HG03060 (cell line): Measurements from ENCODE around the gene ECT2L.

Experiments
- ATAC-seq: cut with Tn5 transposase; IDR thresholded peaks from one replicate; pipeline ENCODE4 v1.9.1; 2021; ENCODE audit warnings: low read depth, moderate number of reproducible peaks; ENCODE audit not compliant: unreplicated experiment

ECT2L gene

DNA sequence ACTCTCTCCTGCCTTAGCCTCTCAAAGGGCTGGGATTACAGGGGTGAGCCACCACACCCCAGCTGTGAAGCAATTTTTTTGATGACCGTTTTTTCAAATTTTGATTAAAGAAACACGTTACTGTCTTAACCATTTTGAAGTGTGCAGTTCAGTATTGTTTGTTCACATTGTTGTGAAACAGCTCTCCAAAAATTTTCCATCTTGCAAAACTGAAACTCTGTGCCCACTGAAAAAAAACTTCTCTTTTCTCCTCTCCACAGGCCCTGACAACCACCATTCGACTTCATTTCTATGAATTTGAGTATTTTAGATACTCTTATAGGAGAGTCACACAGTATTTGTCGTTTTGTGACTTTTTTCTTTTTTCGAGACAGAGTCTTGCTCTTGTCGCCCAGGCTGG lies 53.9 kb downstream of the ECT2L start:
- ATAC-seq: no peak

DNA sequence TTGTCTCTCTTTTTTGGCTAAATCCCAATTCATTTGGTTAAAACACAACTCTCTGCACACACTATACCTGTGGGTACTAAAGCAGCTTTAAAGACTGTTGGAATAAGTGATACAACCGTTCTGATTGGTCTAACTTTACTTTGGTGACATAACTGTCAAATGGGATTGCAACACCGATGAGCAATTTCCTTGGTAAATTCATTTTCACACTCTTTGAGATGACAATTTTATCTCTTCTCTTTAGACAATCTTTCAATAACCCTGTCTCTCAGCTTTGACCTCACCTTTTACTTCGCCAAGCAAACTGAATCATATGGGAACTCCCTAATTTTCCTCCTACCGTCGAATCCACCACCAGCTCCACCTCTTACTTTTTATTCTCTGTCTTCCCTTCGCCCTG lies 60.8 kb downstream of the ECT2L start:
- ATAC-seq: no peak

DNA sequence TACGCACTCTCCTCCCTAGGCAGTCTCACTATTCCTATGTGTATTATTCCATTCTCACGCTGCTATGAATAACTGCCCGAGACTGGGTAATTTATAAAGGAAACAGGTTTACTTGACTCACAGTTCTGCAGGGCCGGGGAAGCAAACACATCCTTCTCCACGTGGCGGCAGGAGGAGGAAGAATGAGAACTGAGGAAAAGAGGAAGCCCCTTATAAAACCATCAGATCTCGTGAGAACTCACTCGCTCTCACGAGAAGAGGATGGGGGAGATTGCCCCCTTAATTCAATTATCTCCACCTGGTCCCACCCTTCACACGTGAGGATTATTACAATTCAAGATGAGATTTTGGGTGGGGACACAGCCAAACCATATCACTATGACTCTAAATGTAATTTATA lies 61.9 kb downstream of the ECT2L start:
- ATAC-seq: no peak

DNA sequence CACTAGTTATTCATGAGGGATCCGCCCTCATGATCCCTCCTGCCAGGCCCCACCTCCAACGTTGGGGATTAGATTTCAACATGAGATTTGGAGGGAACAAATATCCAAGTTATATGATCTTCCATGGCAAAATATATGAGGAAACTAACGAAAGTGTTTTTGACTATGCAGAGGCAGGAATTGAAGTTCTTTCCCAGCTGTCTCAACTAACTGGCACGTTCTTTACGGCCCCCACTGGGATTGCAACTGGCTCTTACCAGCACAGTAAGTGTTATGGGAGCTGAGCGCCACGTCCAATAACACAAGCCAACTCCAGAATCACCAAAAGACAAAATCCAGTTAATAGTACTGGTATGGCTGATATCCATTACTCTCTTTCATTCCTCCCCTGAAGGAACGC lies 66.6 kb downstream of the ECT2L start:
- ATAC-seq: no peak

DNA sequence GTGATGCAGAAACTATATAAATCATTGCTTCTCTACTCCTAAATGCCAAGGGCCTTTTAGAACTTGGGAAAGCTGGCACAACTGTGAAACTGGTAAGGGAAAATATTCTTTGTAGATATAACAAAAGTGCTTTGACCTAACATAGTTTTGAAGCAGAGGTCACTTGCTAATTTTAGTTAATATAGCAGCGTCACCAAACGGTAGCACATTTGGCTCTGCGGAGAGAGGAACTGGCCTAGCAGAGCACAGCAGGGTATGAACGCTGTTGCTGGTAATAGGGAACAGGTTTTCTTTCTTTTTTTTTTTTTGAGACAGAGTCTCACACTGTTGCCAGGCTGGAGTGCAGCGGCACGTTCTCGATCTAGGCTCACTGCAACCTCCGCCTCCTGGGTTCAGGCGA lies 67.4 kb downstream of the ECT2L start:
- ATAC-seq: no peak

DNA sequence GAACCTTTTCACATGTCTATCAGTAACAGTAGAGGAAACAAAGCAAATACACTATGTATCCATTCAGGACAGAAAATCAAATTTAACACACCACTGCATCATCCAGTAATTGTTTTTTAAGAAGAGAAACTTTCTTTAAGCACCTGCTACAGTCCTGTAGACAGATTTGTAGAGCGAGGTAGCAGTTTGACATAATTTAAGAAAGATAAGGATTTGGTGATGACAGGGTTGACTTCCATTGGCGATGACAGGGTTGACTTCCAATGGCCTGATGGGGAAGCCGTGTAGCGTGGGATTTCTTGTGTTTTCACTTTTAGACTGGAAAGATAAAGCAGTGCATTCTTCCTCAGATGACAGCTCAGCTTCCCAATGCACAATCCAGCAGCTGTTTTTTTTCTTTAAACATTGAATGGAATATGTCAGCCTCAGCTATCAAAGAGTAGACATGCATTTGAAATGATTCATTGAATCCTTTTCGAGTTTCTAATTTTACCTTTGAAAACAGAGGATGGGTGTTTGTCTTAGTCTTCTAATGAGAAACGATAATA lies 68.5 kb downstream of the ECT2L start:
- no peak for ATAC-seq

DNA sequence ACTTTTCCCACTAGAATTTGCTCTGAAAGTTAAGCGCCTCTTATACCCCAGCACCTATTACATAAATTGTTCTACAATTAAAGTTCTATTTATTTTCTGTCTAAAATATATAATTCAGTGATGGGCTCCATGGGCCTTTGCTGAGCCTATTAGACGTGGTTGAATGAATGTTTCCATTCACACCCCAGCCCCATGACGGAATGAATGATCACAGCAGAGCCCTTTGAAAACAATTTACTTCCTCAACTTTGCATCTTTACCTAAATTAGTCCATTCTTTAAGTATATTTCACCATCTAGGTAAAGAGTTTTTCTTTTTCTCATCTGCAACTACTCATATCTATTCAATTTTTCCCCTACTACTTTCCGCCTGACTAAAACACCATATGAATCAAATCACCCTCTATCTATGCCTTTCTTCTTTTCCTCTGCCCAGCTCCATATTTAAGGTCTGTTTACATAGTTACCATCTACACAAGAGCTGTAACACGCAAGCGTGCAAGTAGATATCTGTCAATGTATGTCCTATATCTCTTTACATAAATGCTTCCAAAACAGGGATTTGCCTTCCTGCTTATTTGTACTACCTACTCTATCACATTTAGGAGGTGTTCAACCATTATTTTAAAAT lies 69.7 kb downstream of the ECT2L start:
- ATAC-seq: no peak

DNA sequence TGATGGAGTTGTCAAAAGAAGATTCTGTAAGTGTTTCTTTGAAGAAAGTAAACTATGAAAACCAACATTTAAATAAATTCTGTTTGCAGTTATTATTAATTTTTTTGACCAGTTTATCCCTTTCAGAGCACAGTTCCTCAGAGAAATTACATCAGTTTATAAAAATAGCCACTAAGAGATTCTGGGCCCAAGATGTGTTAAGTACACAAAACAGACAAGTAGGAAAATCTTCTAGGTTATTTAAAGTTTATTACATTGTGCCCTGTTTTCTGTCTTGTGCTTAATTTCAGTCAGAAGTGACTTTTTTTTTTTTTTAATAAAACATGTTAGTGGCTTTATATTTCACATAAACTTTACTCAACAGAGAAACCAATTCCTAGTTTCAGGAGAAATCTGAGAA lies 72.3 kb downstream of the ECT2L start:
- no peak for ATAC-seq

DNA sequence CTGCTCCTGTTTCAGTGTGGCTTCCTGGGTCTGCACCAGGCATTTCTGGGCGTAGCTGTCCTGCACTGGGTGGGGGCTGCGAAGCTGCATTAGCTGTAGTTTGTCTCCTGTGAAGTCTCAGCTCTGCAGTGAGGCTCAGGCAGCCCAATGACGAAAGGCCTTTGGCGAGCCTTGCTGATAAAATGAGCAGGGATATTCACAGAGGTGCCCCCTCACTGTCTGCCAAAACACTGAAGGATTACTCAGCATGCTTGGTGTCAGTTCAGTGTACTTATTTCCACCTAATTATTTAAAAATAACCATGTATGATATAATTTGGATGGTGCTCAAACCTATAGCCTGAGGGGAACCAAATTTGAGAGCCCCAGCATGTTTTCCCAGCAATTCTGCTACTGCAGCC lies 73.5 kb downstream of the ECT2L start:
- no peak for ATAC-seq

DNA sequence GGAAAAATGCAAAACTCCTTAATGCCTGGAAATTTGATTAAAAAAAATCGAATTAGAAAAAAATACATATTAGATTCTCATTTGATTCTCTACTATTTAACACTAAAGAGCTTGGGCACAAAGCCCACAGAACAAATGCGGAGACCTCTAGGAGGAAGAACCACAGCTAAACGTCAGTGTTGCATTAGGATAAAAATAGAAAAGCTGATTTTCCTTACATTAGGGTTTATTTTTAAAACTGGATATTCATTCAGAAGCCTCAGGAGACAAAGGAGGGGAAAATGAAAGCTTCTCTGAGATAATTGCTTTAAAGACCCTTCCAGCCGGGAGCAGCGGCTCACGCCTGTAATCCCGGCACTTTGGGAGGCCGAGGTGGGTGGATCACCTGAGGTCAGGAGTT lies 77.3 kb downstream of the ECT2L start:
- no peak for ATAC-seq

DNA sequence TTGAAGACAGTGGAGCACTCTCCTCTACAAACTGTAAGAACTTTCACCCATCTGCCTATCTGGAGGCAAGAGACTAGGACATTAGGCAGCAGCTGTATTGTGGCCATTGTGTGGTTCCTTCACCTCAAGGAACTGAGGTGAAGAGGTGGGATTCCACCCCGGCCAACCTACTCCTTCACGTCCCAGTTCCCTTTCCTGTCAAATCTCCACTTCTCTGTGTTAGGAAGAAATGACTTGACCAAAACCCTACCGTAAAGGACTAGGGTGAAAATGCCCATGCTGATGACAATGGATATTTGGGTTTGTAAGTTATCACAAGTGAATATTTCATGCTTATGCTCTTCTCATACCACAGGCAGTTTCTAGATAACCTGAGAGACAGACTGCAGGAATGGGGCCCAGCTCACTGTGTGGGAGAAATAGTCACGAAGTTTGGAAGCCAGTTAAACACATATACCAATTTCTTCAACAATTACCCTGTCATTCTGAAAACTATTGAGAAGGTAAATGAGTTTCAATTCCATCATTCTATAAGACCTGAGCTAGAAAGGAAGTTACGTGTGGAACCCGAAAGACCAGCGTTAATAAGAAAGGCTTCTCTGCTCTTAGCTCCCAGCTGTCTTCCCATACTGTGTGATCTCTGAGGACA lies 86.6 kb downstream of the ECT2L start:
- ATAC-seq: no peak

DNA sequence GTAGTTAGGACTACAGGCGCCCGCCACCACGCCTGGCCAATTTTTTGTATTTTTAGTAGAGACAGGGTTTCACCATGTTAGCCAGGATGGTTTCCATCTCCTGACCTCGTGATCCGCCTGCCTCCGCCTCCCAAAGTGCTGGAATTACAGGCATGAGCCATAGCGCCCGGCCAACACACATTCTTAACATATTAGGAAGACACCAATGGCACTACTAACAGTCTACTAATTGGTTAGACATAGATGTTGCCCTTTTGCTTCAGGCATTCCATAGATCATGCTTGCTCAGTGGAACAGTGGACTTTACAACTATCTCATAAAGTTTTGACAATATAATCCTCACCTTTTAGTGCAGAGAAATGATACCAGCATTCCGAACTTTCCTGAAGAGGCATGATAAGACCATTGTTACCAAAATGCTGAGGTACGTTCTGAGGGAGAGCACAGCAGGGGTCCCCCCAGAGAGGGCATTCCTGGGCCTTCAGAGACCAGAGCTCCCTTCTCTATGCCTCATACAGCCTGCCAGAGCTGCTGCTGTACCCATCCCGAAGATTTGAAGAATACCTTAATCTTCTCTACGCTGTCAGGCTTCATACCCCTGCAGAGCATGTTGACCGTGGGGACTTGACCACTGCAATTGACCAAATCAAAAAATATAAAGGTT lies 89.4 kb downstream of the ECT2L start:
- no peak for ATAC-seq

DNA sequence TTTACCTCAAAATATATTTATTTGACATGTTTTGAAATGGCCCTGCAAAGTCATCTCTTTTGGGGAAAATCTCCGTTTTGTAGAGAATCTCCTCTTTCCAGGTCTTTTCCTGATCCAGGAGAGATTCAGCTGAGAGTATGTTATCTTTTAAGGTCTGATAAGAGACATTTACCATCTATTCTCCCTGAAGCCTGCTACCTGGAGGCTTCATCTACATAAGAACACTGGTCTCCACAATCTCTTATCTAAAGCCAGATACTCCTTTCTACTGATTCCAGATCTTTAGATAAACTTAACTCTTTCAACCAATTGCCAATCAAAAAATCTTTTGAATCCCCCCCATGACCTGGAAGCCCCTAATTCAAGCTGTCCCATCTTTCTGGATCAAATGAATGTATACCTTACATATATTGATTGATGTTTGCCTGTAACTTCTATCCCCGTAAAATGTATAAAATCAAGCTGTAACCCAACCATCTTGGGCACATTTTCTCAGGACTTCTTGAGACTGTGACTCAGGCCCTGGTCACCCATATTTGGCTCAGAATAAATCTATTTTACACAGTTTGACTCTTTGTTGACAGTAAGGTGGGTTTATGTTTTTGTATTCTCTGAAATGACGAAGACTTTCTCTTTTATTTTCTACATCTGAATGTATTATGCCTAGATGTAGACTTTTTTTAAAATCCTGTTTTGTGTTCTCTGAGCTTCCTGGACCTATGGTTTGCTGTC lies 95.5 kb downstream of the ECT2L start:
- no peak for ATAC-seq

DNA sequence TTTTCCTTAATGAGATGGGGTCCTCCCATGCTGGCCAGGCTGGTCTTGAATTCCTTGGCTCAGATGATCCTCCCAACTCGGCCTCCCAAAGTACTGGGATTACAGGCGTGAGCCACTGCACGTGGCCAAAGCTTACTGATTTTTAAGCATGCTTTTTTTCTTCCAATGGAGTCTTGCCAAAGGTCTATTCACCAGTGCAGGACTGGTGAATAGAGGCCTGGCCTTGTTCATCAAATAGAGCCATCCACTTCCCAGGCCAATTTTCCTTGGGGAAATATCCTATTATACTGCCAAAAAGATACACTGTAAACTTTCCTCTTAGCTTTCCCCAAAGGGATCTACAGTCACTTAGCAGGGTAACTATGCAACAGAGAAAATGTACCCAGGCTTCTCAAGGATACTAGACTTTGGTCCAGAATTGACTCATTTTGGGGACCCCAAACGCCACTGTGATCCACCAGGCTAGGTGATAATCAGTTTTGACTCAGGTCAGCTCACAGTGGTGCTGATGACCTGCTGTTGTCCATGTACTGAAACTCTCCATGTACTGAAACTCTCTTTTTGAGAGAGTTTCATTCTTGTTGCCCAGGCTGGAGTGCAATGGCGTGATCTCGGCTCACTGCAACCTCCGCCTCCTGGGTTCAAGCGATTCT lies 100.3 kb downstream of the ECT2L start:
- no peak for ATAC-seq

DNA sequence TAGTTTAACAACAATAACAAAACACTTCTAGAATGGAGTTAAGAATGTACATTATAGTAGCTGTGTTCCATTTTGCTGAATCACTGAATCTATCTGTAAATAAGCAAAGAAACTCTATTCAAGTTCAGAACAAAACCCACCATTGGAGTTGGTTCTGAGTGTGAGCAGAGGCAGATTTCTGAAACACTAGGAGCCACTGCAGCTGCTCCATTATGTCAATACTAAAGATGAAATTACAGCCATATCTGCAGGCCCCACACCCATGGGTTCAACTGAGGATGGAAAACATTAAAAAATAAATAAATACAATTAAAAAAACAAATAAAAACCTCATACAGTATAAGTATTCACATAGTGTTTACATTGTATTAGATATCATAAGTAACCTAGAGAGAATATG lies 101.1 kb downstream of the ECT2L start:
- no peak for ATAC-seq

DNA sequence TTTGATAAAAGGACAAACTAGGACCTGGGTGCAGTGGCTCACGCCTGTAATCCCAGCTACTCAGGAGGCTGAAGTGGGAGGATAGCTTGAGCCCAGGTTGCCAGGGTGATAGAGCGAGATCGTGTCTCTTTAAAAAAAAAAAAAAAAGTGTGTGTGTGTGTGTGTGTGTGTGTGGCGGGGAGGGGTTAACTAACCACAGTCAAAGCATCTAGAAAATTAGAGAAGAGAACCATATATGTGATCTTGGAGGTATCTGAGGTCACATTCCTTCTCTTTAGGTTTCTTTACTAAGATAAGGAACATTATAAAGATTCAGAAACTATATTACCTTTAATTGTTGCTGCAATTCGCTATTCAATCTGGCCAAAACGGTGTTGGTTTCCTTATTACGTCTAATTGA lies 111.3 kb downstream of the ECT2L start:
- ATAC-seq: no peak

DNA sequence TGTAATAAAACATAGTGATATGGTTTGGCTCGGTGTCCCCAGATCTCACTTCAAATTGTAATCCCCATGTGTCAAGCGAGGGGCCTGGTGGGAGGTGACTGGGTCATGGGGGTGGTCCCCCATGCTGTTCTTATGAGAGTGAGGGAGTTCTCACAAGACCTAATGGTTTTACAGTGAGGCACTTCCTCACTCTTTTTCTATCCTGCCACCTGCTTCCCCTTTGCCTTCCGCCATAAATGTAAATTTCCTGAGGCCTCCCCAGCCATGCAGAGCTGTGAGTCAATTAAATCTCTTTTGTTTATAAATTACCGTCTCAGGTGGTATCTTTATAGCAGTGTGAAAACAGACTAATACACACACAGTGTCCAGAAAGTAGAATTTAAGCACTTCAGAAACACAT lies 113.6 kb downstream of the ECT2L start:
- ATAC-seq: no peak

DNA sequence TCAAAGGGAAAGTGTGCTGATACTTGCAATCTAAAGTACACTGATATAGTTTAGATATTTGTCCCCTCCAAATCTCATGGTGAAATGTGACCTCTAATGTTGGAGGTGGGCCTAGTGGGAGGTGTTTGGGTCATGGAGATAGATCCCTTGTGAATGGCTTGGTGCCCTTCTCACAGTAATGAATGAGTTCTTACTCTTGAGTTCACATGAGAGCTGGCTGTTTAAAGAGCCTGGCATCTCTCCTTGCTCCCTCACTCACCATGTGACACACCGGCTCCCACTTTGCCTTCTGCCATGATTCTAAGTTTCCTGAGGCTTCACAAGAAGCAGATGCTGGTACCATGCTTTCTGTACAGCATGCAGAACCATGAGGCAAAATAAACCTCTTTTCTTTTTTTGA lies 114.1 kb downstream of the ECT2L start:
- ATAC-seq: no peak

DNA sequence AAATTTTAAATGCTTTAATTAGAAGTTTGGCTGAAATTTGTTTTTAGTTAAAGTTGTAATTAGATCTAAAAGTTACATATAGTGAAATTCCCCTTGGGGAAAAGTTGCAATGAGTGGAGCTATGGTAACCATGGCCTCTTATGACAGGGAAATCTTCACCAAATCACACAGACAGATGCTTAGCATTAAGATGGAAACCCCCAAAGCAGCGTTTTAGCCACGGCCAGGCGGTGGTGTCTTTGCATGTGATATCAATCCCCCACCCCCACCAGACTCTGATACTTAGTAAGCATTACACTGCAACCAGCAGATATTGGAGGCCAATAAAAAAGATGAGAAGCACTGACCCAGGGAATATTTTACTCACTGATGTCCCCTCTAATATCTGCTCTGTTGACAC lies 116.4 kb downstream of the ECT2L start:
- ATAC-seq: no peak

DNA sequence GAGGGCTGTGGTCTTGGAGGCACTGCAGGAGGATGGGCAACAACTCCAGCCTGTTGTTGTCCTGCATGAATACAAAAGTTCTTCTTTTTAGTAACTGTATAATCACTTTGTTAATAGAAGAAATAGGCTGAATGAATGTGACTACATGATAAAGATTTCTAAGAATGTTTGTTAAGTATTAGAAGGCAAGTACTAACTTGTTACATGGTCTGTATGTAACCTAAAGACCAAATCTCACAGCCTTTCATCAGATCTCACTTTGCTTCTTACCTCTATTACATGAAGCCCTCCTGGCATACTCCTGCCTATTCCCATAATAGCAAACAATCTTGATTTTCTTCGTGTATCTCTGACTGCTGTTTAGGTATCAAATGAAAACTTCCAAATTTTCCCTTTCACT lies 118.8 kb downstream of the ECT2L start:
- no peak for ATAC-seq

DNA sequence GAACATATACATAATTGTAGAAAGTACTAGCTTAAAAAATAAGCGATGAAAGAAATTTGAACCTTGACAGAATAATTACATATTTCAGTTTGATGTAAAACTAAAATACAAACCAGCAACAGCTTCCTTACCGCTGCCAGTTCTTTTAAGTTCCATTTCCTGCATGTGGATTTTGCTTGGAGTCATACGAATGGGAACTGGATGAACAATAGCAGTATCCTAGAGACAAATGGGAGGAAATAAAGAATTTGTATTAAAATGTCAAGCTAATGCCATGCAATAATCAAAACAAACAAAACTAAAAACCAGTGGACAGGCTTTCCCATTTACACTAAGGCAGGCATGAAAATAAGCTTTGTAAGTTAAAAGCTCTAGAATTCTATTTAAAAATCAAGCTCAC lies 125.0 kb downstream of the ECT2L start:
- ATAC-seq: no peak
